Endothelial cell of umbilical vein (primary cell): ENCODE results near the gene CCNYL1. TPM values are rescaled to one million over a fixed set of nuclear protein-coding genes. Genes with fewer than 3 reads are reported as not detected.

ENCODE experiments used
- BruUV-seq: library from RNA; stranded (reverse); fragments of 400-500 nt; replicated peaks from 2 replicates; lab custom pipeline; 2021; lab: Mats Ljungman, UMichigan
- CTCF ChIA-PET: fragments of 300-600, 350-600 bp; sonication (Branson Sonifier 250); formaldehyde crosslinking; loops from one replicate; lab custom pipeline; 2021; ENCODE audit warnings: antibody characterized with exemption, inconsistent platforms; lab: Charles Lee
- POLR2A ChIA-PET: fragments of 300-600, 350-600 bp; sonication (Branson Sonifier 250); formaldehyde crosslinking; loops from one replicate; lab custom pipeline; 2021; ENCODE audit warnings: antibody characterized with exemption, inconsistent platforms; lab: Charles Lee
- DNase-seq: peaks from one replicate; pipeline ENCODE4 v3.0.0-alpha.2; 2011; ENCODE audit warnings: low read depth, low spot score
- FAIRE-seq: peaks from 2 replicates; lab custom pipeline; 2011; peaks lifted over from hg19 to GRCh38; lab: Jason Lieb, UNC
- H2AFZ ChIP-seq: 2 replicates; pipeline ENCODE4 v1.6.0; 2012; ENCODE audit warnings: low read depth, low read length, control low read depth, inconsistent platforms
- H3K27ac ChIP-seq: 2 replicates; pipeline ENCODE4 v1.5.1; 2011; ENCODE audit warnings: low read depth, mild to moderate bottlenecking, control low read depth, low read length, moderate library complexity; ENCODE audit not compliant: insufficient read depth
- H3K27me3 ChIP-seq, 2 experiments: 2 replicates each; pipeline versions ENCODE4 v1.6.0 to v1.6.1; 2011; ENCODE audit warnings: low read length in 2 of 2, mixed read lengths in 1 of 2; ENCODE audit not compliant: control insufficient read depth in 2 of 2, insufficient read depth in 2 of 2
- H3K36me3 ChIP-seq, 2 experiments: 2 replicates in 1 of 2; 3 replicates in 1 of 2; pipeline ENCODE4 v1.5.1; 2011; ENCODE audit warnings: low read length in 2 of 2, mild to moderate bottlenecking in 1 of 2, moderate library complexity in 1 of 2; ENCODE audit not compliant: control insufficient read depth in 2 of 2, insufficient read depth in 2 of 2; ENCODE audit errors: extremely low read depth in 1 of 2
- H3K4me1 ChIP-seq: 3 replicates; pipeline ENCODE4 v1.5.1; 2011; ENCODE audit warnings: mild to moderate bottlenecking, low read length; ENCODE audit not compliant: control insufficient read depth, insufficient read depth; ENCODE audit errors: extremely low read depth
- H3K4me2 ChIP-seq: 2 replicates; pipeline ENCODE4 v1.6.1; 2011; ENCODE audit warnings: low read length, control low read depth, mixed read lengths; ENCODE audit not compliant: insufficient read depth
- H3K4me3 ChIP-seq, 3 experiments: fragments of 200-600 bp in 1 of 3; sonication (generic), shearing (Covaris generic) in 1 of 3; replicated peaks in 1 of 3; 2 replicates each; pipeline ENCODE4 v1.5.1; 2011 to 2016; ENCODE audit warnings: control low read depth in 3 of 3, low read length in 3 of 3, mild to moderate bottlenecking in 2 of 3, inconsistent platforms in 1 of 3, low read depth in 1 of 3, moderate library complexity in 1 of 3; ENCODE audit not compliant: insufficient read depth in 1 of 3
- H3K79me2 ChIP-seq: 2 replicates; pipeline ENCODE4 v1.6.0; 2012; ENCODE audit warnings: low read length, inconsistent platforms; ENCODE audit not compliant: control insufficient read depth, insufficient read depth
- H3K9ac ChIP-seq: replicated peaks from 2 replicates; pipeline ENCODE3; 2011; ENCODE audit warnings: low read length, control low read depth; ENCODE audit not compliant: insufficient read depth; ENCODE audit errors: extremely low read depth
- H3K9me1 ChIP-seq: replicated peaks from 3 replicates; pipeline ENCODE4 v1.6.0; 2011; ENCODE audit warnings: mild to moderate bottlenecking, low read length; ENCODE audit not compliant: control insufficient read depth, insufficient read depth; ENCODE audit errors: extremely low read depth
- H3K9me3 ChIP-seq: replicated peaks from 2 replicates; pipeline ENCODE4 v1.5.1; 2012; ENCODE audit warnings: low read length, inconsistent platforms; ENCODE audit not compliant: control insufficient read depth, insufficient read depth
- H4K20me1 ChIP-seq: replicated peaks from 2 replicates; pipeline ENCODE3; 2011; ENCODE audit warnings: mild to moderate bottlenecking, low read length; ENCODE audit not compliant: control insufficient read depth, insufficient read depth; ENCODE audit errors: extremely low read depth
- EZH2 ChIP-seq: IDR thresholded peaks from 2 replicates; pipeline ENCODE4 v1.6.1; 2012; ENCODE audit warnings: borderline replicate concordance, low read depth, mild to moderate bottlenecking, moderate library complexity, low read length, inconsistent platforms; ENCODE audit not compliant: severe bottlenecking
- FOS ChIP-seq: IDR thresholded peaks from 2 replicates; pipeline ENCODE4 v1.6.1; 2011; ENCODE audit warnings: mild to moderate bottlenecking, low read length, moderate library complexity, borderline replicate concordance; ENCODE audit not compliant: insufficient read depth
- GATA2 ChIP-seq: IDR thresholded peaks from 2 replicates; pipeline ENCODE4 v1.7.0; 2011; ENCODE audit warnings: low read depth, mild to moderate bottlenecking, moderate library complexity, mixed read lengths, low read length; ENCODE audit not compliant: insufficient read length, insufficient read depth
- JUN ChIP-seq: IDR thresholded peaks from 2 replicates; pipeline ENCODE4 v1.6.1; 2011; ENCODE audit warnings: borderline replicate concordance, low read depth; ENCODE audit not compliant: insufficient read length, insufficient read depth
- MYC ChIP-seq: IDR thresholded peaks from one replicate; pipeline ENCODE4 v1.6.1; 2011; ENCODE audit warnings: mild to moderate bottlenecking, low read depth, low read length
- POLR2A ChIP-seq: IDR thresholded peaks from 2 replicates; pipeline ENCODE4 v1.6.1; 2012; ENCODE audit warnings: low read depth, mild to moderate bottlenecking, control low read depth, low read length
- POLR2AphosphoS5 ChIP-seq: IDR thresholded peaks from 2 replicates; pipeline ENCODE4 v1.6.1; 2012; ENCODE audit warnings: low read depth, mild to moderate bottlenecking, control low read depth, low read length, moderate library complexity; ENCODE audit not compliant: insufficient read depth
- dilution Hi-C: fragments of 300-500 bp; cut with MboI; formaldehyde crosslinking; loops from one replicate; pipeline ENCODE4 v1.15.0; 2019; ENCODE audit warnings: low sequenced_read_pairs; ENCODE audit not compliant: extremely low pct_ligation_motif_present
- intact Hi-C: fragments of 100-400 bp; cut with micrococcal nuclease; formaldehyde crosslinking; loops from one replicate; pipeline ENCODE4 v1.10.0; 2022
- polyA plus RNA-seq, 4 experiments: library from polyadenylated mRNA; depleted of rRNA in 3 of 4; stranded (reverse) in 3 of 4; unstranded in 1 of 4; fragments of >200 nt; gene quantifications; 2 replicates each; pipeline versions ENCODE4 v1.2.1 to v1.2.3, GENCODE V29; 2011 to 2012; ENCODE audit warnings: missing spikeins in 1 of 4
- total RNA-seq: library from RNA; stranded (reverse); gene quantifications from 2 replicates; pipeline ENCODE4 v1.2.3, GENCODE V29; 2021
- TF ChIP-seq, protein P1 (sequence below): IDR thresholded peaks from 2 replicates; pipeline ENCODE4 v1.6.1; 2011; ENCODE audit not compliant: insufficient read depth, insufficient read length
- TF ChIP-seq, protein P2 (sequence below), 2 donors: IDR thresholded peaks; 1 replicate in 1 of 2; 2 replicates in 1 of 2; pipeline ENCODE4 v1.5.1; 2011; ENCODE audit warnings: low read length in 2 of 2, mild to moderate bottlenecking in 2 of 2, moderate library complexity in 2 of 2, control low read depth in 1 of 2, inconsistent platforms in 1 of 2, low read depth in 1 of 2; ENCODE audit not compliant: insufficient read depth in 1 of 2; ENCODE audit errors: extremely low read depth in 1 of 2

Gene CCNYL1
- total and polyA plus RNA-seq, 2 donors (not counting 3 experiments of a cell fraction or from before 2014, with no cell fraction given): 15.2 to 49.3 TPM

GRCh38 chr2:207727261-207727660 lies 15.8 kb downstream of the CCNYL1 start:
- intact Hi-C loops: loop anchor here (2.0 to 10.0 kb wide), 3 partner anchors 14 to 922 kb away; no protein-coding TSS in a partner anchor
- Histone ChIP-seq H3K9me1 (no peaks in the 10 kb centered on the region), H3K4me3 (no peak overlapping the region), H3K27me3 (no peaks in the 10 kb centered on the region), H3K27ac (no peak overlapping the region), H3K4me2 (no peak overlapping the region), H2AFZ (no peak overlapping the region), H3K4me1 (peaks cover 20% of the 10 kb centered on the region), H3K9me3 (no peaks in the 10 kb centered on the region), H3K79me2 (peaks cover 4% of the 10 kb centered on the region), H4K20me1 (no peaks in the 10 kb centered on the region), H3K36me3 (peaks cover 1 to 8% of the 10 kb centered on the region in 2 experiments), H3K9ac (no peak overlapping the region)
- CTCF ChIA-PET: interaction anchor here (1.0 to 3.1 kb wide), 8 partner anchors 10 to 313 kb away, joined by 3 to 28 read pairs (median 8); partner anchors contain the start of genes CCNYL1 and METTL21A
- POLR2A ChIA-PET: interaction anchor here (2.8 kb wide), 1 partner anchor 16 kb away, joined by 9 read pairs; the partner anchor contains the start of gene CCNYL1
- TF ChIP-seq FOS (peak; percentile 12), POLR2AphosphoS5 (no peak)
- BruUV-seq: TSS peak; percentile 13
- dilution Hi-C loops: no loop called here
- FAIRE-seq: no peak
- DNase-seq: peak; percentile 13

DNA sequence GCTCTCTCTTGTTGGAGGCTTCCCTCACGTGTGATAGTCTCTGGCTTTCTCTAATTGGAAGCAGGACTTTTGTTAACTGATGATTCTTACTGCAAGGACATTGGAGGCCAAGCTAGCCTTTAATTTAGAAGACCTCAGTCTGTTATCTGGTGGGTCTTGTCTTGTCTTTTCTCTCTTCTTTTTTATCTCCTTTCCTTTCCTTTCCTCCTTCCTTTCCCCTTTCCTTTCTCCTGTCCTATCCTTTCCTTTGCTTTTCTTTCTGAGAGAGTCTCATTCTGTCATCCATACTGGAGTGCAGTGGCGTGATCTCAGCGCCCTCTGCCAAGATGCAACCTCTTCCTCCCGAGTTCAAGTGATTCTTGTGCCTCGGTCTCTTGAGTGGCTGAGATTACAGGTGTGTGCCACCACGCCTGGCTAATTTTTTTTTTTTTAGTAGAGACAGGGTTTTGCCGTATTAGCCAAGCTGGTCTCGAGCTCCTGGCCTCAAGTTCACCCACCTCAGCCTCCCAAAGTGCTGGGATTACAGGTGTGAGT lies 18.1 kb downstream of the CCNYL1 start:
- peaks cover 20% of the 10 kb centered on the region for H3K4me1 ChIP-seq
- no peak overlapping the region for H3K4me3 ChIP-seq
- H3K79me2 ChIP-seq: no peaks in the 10 kb centered on the region
- H3K27ac ChIP-seq: no peak overlapping the region
- no peaks in the 10 kb centered on the region for H3K27me3 ChIP-seq
- no peaks in the 10 kb centered on the region for H3K9me1 ChIP-seq
- no peak for FAIRE-seq
- DNase-seq: no peak
- dilution Hi-C loops: no loop called here
- no TSS peak for BruUV-seq
- no peak overlapping the region for H3K9ac ChIP-seq
- no peak overlapping the region for H3K4me2 ChIP-seq
- H4K20me1 ChIP-seq: no peaks in the 10 kb centered on the region
- intact Hi-C loops: loop anchor here (5.0 to 10.0 kb wide), 2 partner anchors 197 to 925 kb away; no protein-coding TSS in a partner anchor
- ChIA-PET POLR2A (no interaction called here), CTCF (interaction anchor here (1.1 to 1.4 kb wide), 2 partner anchors 22 to 103 kb away, joined by 4 read pairs; no protein-coding TSS in a partner anchor)
- no peaks in the 10 kb centered on the region for H3K9me3 ChIP-seq
- no peak overlapping the region for H2AFZ ChIP-seq
- TF ChIP-seq, protein P1, sequence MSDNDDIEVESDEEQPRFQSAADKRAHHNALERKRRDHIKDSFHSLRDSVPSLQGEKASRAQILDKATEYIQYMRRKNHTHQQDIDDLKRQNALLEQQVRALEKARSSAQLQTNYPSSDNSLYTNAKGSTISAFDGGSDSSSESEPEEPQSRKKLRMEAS: no peak
- TF ChIP-seq POLR2AphosphoS5: no peak
- TF ChIP-seq GATA2: no peak
- TF ChIP-seq MYC: no peak
- TF ChIP-seq FOS: no peak
- TF ChIP-seq EZH2: no peak
- TF ChIP-seq POLR2A: no peak
- TF ChIP-seq JUN: no peak
- TF ChIP-seq, protein P2, sequence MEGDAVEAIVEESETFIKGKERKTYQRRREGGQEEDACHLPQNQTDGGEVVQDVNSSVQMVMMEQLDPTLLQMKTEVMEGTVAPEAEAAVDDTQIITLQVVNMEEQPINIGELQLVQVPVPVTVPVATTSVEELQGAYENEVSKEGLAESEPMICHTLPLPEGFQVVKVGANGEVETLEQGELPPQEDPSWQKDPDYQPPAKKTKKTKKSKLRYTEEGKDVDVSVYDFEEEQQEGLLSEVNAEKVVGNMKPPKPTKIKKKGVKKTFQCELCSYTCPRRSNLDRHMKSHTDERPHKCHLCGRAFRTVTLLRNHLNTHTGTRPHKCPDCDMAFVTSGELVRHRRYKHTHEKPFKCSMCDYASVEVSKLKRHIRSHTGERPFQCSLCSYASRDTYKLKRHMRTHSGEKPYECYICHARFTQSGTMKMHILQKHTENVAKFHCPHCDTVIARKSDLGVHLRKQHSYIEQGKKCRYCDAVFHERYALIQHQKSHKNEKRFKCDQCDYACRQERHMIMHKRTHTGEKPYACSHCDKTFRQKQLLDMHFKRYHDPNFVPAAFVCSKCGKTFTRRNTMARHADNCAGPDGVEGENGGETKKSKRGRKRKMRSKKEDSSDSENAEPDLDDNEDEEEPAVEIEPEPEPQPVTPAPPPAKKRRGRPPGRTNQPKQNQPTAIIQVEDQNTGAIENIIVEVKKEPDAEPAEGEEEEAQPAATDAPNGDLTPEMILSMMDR (IDR thresholded peaks at IDR 0.05; ENCODE audit: extremely low read depth in 1 of 2, insufficient read depth in 1 of 2, low read depth in 1 of 2, low read length in 2 of 2): no peak
- peaks cover 1 to 10% of the 10 kb centered on the region in 2 experiments for H3K36me3 ChIP-seq
